GM10847 (cell line): ENCODE results near the gene UGT3A2.

Source experiments
- POLR2A ChIP-seq: IDR thresholded peaks from 2 replicates; pipeline ENCODE4 v1.6.1; 2011; ENCODE audit not compliant: insufficient read length; ENCODE audit errors: extremely low read depth

Gene UGT3A2

GRCh38 chr5:35990520-35990919, 76.2 kb downstream of the UGT3A2 start:
- TF ChIP-seq POLR2A = no peak

GRCh38 chr5:35988529-35988928, 78.2 kb downstream of the UGT3A2 start:
- no peak for TF ChIP-seq POLR2A

DNA sequence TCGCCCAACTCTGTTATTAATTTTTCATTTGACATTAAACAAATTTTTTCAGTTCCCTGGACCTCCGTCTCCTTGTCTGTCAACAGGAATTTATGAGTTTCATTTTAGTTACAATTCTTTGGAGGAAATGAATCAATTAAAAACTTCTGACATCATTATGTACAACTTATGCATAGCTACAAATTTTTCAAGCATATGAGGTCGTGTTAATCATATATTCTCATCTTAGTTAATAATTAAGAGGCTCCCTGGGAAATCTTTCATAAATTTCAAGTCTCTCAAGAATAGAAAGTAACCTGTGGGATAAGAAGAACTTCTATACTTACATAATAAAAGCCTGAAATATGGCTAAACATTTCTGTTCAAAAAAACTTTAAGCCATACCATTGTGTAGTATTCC, 78.9 kb downstream of the UGT3A2 start:
- no peak for TF ChIP-seq POLR2A
